ENCODE results near the gene TMED10. TPM values are rescaled to one million over a fixed set of nuclear protein-coding genes. Genes with fewer than 3 reads are reported as not detected.

TMED10 gene
- total and polyA plus RNA-seq, 10 donors = 33.3 to 212 (median 171) TPM

DNA sequence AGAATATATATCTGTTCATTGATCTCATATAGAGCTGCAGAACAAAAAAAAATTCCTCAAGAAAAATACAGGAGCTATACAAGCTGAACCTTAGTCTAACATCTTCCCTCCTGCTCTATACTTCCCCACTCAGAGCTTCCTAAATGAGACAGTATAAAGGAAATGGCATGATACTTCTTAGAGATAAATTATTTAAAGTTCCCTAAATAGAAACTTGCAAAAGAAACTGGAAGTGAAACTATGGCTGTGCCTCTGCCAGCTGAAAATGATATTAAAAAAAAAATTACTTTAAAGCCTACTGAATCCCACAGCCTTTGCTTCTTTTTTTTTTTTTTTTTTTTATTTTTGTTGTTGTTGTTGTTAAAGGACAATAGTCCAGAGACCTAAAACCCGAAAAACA lies 37.9 kb downstream of the TMED10 start:
- Histone ChIP-seq H3K4me3 (no peak overlapping the region), H3K9me3 (no peaks in the 10 kb centered on the region), H3K27ac (peak overlapping the region; percentile 23 to 83 (median 58)), H3K27me3 (replicated peaks in 1 of 7) (no peaks in the 10 kb centered on the region), H3K36me3 (peaks cover 0 to 30% (median 23%) of the 10 kb centered on the region in 6 donors), H3K4me1 (peaks cover 26 to 70% (median 52%) of the 10 kb centered on the region in 6 donors)
- intact Hi-C loops (cut with DNase I; ENCODE audit: low total_unique reads) = loop anchor here (10.0 kb wide), 1 partner anchor 346 kb away; no protein-coding TSS in a partner anchor
- TF ChIP-seq POLR2AphosphoS5 (IDR thresholded peaks at IDR 0.05) = no peak
- TF ChIP-seq POLR2A (IDR thresholded peaks at IDR 0.05) = no peak
- TF ChIP-seq CTCF (IDR thresholded peaks at IDR 0.05 in 8 of 11, conservative IDR thresholded peaks at IDR 0.05 in 3 of 11) = no peak
- 13 to 44% (median 23%) methylated on average over 1 of the region's 1 CpG for WGBS, 5 donors
- no peak for DNase-seq

DNA sequence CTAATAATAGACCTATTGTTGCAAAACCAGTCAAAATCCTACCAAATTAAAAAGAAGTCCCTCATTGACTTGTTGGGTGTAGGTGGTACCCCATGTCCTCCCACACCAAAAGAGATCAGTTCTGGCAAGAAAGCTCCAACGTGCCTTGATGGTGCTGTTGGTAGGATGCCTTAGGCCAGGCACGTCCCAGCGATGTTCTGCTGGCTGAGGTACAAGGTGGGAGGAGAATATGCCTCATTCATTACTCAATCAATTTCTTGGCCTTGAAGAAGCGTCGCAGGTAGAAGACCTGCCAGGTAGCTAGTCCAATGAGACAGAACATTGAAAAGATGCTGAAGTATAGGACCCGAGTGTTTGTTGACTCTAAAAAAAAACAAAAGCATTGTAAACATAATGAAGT lies 41.8 kb downstream of the TMED10 start:
- DNase-seq = no peak
- TF ChIP-seq POLR2AphosphoS5 (IDR thresholded peaks at IDR 0.05) (no peak), CTCF (IDR thresholded peaks at IDR 0.05 in 8 of 11, conservative IDR thresholded peaks at IDR 0.05 in 3 of 11) (no peak), POLR2A (IDR thresholded peaks at IDR 0.05) (no peak)
- Histone ChIP-seq H3K27ac (peak overlapping the region in 1 of 8 donors; percentile 0), H3K4me1 (peaks cover 20 to 49% (median 28%) of the 10 kb centered on the region in 6 donors), H3K27me3 (replicated peaks in 1 of 7) (no peaks in the 10 kb centered on the region), H3K36me3 (peaks cover 0 to 66% (median 30%) of the 10 kb centered on the region in 6 donors), H3K4me3 (no peak overlapping the region), H3K9me3 (no peaks in the 10 kb centered on the region)
- WGBS, 5 donors = 90 to 94% (median 91%) methylated on average over 6 of the region's 6 CpGs
- intact Hi-C loops (cut with DNase I; ENCODE audit: low total_unique reads) = loop anchor here (5.0 to 10.0 kb wide), 2 partner anchors 168 to 350 kb away; no protein-coding TSS in a partner anchor

GRCh38 chr14:75133597-75133996 lies 42.8 kb downstream of the TMED10 start:
- no peak for TF ChIP-seq POLR2AphosphoS5 (IDR thresholded peaks at IDR 0.05)
- no peak for TF ChIP-seq POLR2A (IDR thresholded peaks at IDR 0.05)
- TF ChIP-seq CTCF (IDR thresholded peaks at IDR 0.05 in 8 of 11, conservative IDR thresholded peaks at IDR 0.05 in 3 of 11) = no peak
- DNase-seq = no peak
- Histone ChIP-seq H3K9me3 (no peaks in the 10 kb centered on the region), H3K27ac (peak overlapping the region in 3 of 8 donors; percentile 7 to 56 (median 41)), H3K36me3 (peaks cover 0 to 68% (median 30%) of the 10 kb centered on the region in 6 donors), H3K27me3 (replicated peaks in 1 of 7) (no peaks in the 10 kb centered on the region), H3K4me3 (no peak overlapping the region), H3K4me1 (peaks cover 10 to 48% (median 21%) of the 10 kb centered on the region in 6 donors)
- intact Hi-C loops (cut with DNase I; ENCODE audit: low total_unique reads) = loop anchor here (5.0 to 10.0 kb wide), 2 partner anchors 169 to 351 kb away; no protein-coding TSS in a partner anchor
- WGBS, 5 donors = 46 to 77% (median 50%) methylated on average over 2 of the region's 2 CpGs

GRCh38 chr14:75132382-75133086 lies 43.9 kb downstream of the TMED10 start:
- WGBS, 5 donors = 52 to 62% (median 56%) methylated on average over 4 of the region's 4 CpGs
- intact Hi-C loops (cut with DNase I; ENCODE audit: low total_unique reads) = loop anchor here (5.0 to 10.0 kb wide), 2 partner anchors 170 to 352 kb away; no protein-coding TSS in a partner anchor

More at GRCh38 chr14:75132382-75133086, 43.9 kb downstream of the TMED10 start:
- Histone ChIP-seq H3K27me3 (replicated peaks in 1 of 7) (no peaks in the 10 kb centered on the region), H3K27ac (peak overlapping the region in 4 of 8 donors; percentile 41 to 56 (median 50)), H3K4me3 (no peak overlapping the region), H3K4me1 (peaks cover 3 to 48% (median 22%) of the 10 kb centered on the region in 6 donors), H3K36me3 (peaks cover 0 to 68% (median 30%) of the 10 kb centered on the region in 6 donors), H3K9me3 (no peaks in the 10 kb centered on the region)
- TF ChIP-seq POLR2A (IDR thresholded peaks at IDR 0.05) = no peak
- TF ChIP-seq CTCF (IDR thresholded peaks at IDR 0.05 in 8 of 11, conservative IDR thresholded peaks at IDR 0.05 in 3 of 11) = peak; percentile 69 to 94 (median 89)
- peak in 1 of 3 donors; percentile 34 for TF ChIP-seq POLR2AphosphoS5 (IDR thresholded peaks at IDR 0.05)
- DNase-seq = no peak

All from spleen (tissue), 11 donors.